ENCODE results near the gene GABRP. TPM values are rescaled to one million over a fixed set of nuclear protein-coding genes. Genes with fewer than 3 reads are reported as not detected.

The GABRP gene
- total RNA-seq, 1 experiment from 2014 or later: 1.5 TPM

- H3K4me3 Mint-ChIP-seq: no peak overlapping the region
Observed at GRCh38 chr5:170741801-170742200, 41.7 kb upstream of the GABRP start.

More at GRCh38 chr5:170741801-170742200, 41.7 kb upstream of the GABRP start:
- no peak overlapping the region for H2BK20ac ChIP-seq (ENCODE audit: low read depth, low read length, poor library complexity, severe bottlenecking)
- H3K27ac Mint-ChIP-seq: no peak overlapping the region
- H3K4me1 Mint-ChIP-seq: peaks cover 55 to 57% of the 10 kb centered on the region in 2 experiments
- H3K23ac ChIP-seq (ENCODE audit: insufficient read length, low read depth, low read length): no peak overlapping the region
- H2BK5ac ChIP-seq (ENCODE audit: insufficient read length, low read length): no peak overlapping the region
- no peak overlapping the region for H2AFZ ChIP-seq (ENCODE audit: low read length)
- no peaks in the 10 kb centered on the region for H3K27me3 ChIP-seq (ENCODE audit: insufficient read depth, low read length)
- no peaks in the 10 kb centered on the region for H3K9me3 ChIP-seq (ENCODE audit: control insufficient read depth, low read depth, low read length)
- no peak overlapping the region for H4K91ac ChIP-seq (ENCODE audit: insufficient read length, low read depth, low read length)
- H3K14ac ChIP-seq (ENCODE audit: insufficient read depth, low read length): no peak overlapping the region
- peaks cover 0 to 8% of the 10 kb centered on the region in 2 experiments; a peak in 3 of 5 replicates for H3K9me3 Mint-ChIP-seq
- H2BK12ac ChIP-seq (ENCODE audit: insufficient read length, low read depth, low read length): no peak overlapping the region
- no peak overlapping the region for H3K27ac ChIP-seq (ENCODE audit: insufficient read length, low read depth, low read length)
- H3K9ac ChIP-seq (ENCODE audit: extremely low read depth, insufficient read length, low read length): no peak overlapping the region
- peaks cover 0 to 7% (median 2%) of the 10 kb centered on the region in 3 experiments; a peak in 3 of 7 replicates for H3K36me3 Mint-ChIP-seq (ENCODE audit: insufficient read depth in 1 of 3, low read depth in 3 of 3)
- H2BK15ac ChIP-seq (ENCODE audit: low read depth, low read length): no peak overlapping the region
- no peak overlapping the region for H2AK5ac ChIP-seq (ENCODE audit: insufficient read length, low read length)
- no peak overlapping the region for H2BK120ac ChIP-seq (ENCODE audit: low read depth, low read length, poor library complexity, severe bottlenecking)
- H4K5ac ChIP-seq (ENCODE audit: insufficient read length, low read depth, low read length): no peak overlapping the region
- H3K4ac ChIP-seq (ENCODE audit: low read depth, low read length): no peak overlapping the region
- no peak overlapping the region for H4K8ac ChIP-seq (replicated peaks; ENCODE audit: insufficient read length, low read depth, low read length)
- peaks cover 4% of the 10 kb centered on the region for H3K23me2 ChIP-seq (ENCODE audit: insufficient read length, low read depth, low read length, poor library complexity, severe bottlenecking)
- H3K56ac ChIP-seq (ENCODE audit: insufficient read length, low read depth, low read length): no peak overlapping the region
- TF ChIP-seq CTCF (conservative IDR thresholded peaks at IDR 0.05): no peak
- DNase-seq: peak; percentile 12
- H3T11ph ChIP-seq (ENCODE audit: low read length): no peak overlapping the region
- H3K79me1 ChIP-seq (ENCODE audit: insufficient read depth, low read depth, low read length, poor library complexity, severe bottlenecking): no peaks in the 10 kb centered on the region
- H3K18ac ChIP-seq (ENCODE audit: insufficient read length, low read depth, low read length): no peak overlapping the region
- H3K4me1 ChIP-seq (ENCODE audit: insufficient read depth, low read length): peaks cover 4% of the 10 kb centered on the region; the same call in 1 of the 2 replicates
- peaks cover 20% of the 10 kb centered on the region for H3K27me3 Mint-ChIP-seq (ENCODE audit: low read depth)
- no peak overlapping the region for H3K4me2 ChIP-seq (ENCODE audit: insufficient read depth, insufficient read length, low read length)
- no CpG with 5 or more reads among the region's 8 CpGs for WGBS (ENCODE audit: extremely low coverage, insufficient read length, low lambda C conversion rate)
- no peaks in the 10 kb centered on the region for H3K79me2 ChIP-seq (ENCODE audit: insufficient read depth, low read length)
- no peaks in the 10 kb centered on the region for H4K20me1 ChIP-seq (ENCODE audit: control insufficient read depth, insufficient read depth, insufficient read length)
